Measurements from ENCODE around the gene KRI1.

GRCh38 chr19:10593148-10593547 lies 27.3 kb upstream of the KRI1 start:
- TF ChIP-seq CTCF (conservative IDR thresholded peaks at IDR 0.05; ENCODE audit: low read length) (no peak), EZH2phosphoT487 (IDR thresholded peaks at IDR 0.05; ENCODE audit: borderline replicate concordance) (no peak)
